Measurements from ENCODE around the gene PHF13.

- TF ChIP-seq GATA2 (IDR thresholded peaks at IDR 0.05; ENCODE audit: low read depth, low read length) = no peak
- TF ChIP-seq GATA3 (IDR thresholded peaks at IDR 0.05; ENCODE audit: low read depth, low read length) = no peak
These were observed 27.7 kb upstream of the PHF13 start for GRCh38 chr1:6585841-6586240.
